NCI-H526 (cell line): ENCODE measurements around the gene ZSCAN26.

Experiments
- DNase-seq, 2 experiments: peaks; one replicate each; lab custom pipeline; 2025; lab: John Stamatoyannopoulos, UW

ZSCAN26 gene

GRCh38 chr6:28322661-28323060, 55.7 kb downstream of the ZSCAN26 start:
- no peak for DNase-seq

GRCh38 chr6:28323813-28324424, 57.0 kb downstream of the ZSCAN26 start:
- DNase-seq: peak in 1 of 2 experiments; percentile 1

- no peak for DNase-seq
These were observed 59.5 kb downstream of the ZSCAN26 start for GRCh38 chr6:28326371-28326948.
